ENCODE results near the gene LRRC47. TPM values are rescaled to one million over a fixed set of nuclear protein-coding genes. Genes with fewer than 3 reads are reported as not detected.

LRRC47 gene
- total and polyA plus RNA-seq, 2 of the 13 experiments (the other 11 are each of a cell fraction or from before 2014, with no cell fraction given) = 18.3 to 52.5 TPM

DNA sequence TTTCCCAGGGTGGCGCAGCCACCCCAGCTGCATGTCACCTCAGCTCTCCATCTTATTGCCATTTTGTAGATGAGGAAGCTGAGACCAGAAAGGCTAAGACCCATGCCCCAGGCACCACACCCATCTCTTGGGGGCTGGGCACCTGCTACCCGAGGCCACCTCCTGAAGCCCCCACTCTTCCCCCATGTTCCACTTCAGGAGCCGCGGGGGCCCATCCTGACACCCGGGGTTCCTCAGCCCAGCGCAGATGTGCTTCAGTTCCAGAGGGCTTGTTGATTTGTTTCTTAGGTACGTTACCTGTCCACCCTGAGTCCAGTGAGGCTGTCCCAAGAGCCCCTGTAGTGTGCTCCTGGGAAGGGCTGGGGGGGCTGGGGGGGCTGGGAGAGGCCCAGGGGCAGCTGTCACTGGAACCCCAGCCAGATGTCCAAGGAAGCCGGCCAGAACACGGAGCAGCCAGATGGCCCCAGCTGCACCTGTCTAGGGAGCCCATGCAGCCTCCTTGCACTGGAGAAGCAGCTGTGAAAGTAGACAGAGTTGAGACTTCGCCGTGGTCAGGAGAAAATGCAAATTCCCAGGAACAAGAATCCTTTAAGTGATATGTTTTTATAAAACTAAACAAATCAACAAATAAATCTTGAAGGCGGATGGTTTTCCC, 61.1 kb downstream of the LRRC47 start (continued):
- TF ChIP-seq, protein P1, sequence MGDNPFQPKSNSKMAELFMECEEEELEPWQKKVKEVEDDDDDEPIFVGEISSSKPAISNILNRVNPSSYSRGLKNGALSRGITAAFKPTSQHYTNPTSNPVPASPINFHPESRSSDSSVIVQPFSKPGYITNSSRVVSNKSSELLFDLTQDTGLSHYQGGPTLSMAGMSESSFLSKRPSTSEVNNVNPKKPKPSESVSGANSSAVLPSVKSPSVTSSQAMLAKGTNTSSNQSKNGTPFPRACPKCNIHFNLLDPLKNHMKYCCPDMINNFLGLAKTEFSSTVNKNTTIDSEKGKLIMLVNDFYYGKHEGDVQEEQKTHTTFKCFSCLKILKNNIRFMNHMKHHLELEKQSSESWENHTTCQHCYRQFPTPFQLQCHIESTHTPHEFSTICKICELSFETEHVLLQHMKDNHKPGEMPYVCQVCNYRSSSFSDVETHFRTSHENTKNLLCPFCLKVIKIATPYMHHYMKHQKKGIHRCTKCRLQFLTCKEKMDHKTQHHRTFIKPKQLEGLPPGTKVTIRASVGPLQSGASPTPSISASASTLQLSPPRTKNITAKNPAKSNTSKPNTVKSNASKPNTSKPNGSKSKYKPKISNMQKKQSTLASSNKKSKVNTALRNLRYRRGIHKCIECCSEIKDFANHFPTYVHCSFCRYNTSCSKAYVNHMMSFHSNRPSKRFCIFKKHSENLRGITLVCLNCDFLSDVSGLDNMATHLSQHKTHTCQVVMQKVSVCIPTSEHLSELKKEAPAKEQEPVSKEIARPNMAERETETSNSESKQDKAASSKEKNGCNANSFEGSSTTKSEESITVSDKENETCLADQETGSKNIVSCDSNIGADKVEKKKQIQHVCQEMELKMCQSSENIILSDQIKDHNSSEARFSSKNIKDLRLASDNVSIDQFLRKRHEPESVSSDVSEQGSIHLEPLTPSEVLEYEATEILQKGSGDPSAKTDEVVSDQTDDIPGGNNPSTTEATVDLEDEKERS (CRISPR knock-in tag; IDR thresholded peaks at IDR 0.05) = no peak
- TF ChIP-seq WIZ (CRISPR knock-in tag; IDR thresholded peaks at IDR 0.05) = no peak
- TF ChIP-seq ZNF224 (CRISPR knock-in tag; IDR thresholded peaks at IDR 0.05) = no peak
- TF ChIP-seq NR2F1 (CRISPR knock-in tag; IDR thresholded peaks at IDR 0.05) = no peak
- TF ChIP-seq ZNF619 (CRISPR knock-in tag; IDR thresholded peaks at IDR 0.05) = no peak
- TF ChIP-seq ZNF260 (CRISPR knock-in tag; IDR thresholded peaks at IDR 0.05; ENCODE audit: borderline replicate concordance, low read depth) = no peak
- no peak for TF ChIP-seq HIVEP1 (CRISPR knock-in tag; IDR thresholded peaks at IDR 0.05)
- TF ChIP-seq GTF3A (CRISPR knock-in tag; conservative IDR thresholded peaks at IDR 0.05) = no peak
- TF ChIP-seq ZNF362 (CRISPR knock-in tag; IDR thresholded peaks at IDR 0.05; ENCODE audit: borderline replicate concordance) = no peak
- TF ChIP-seq, protein P2, sequence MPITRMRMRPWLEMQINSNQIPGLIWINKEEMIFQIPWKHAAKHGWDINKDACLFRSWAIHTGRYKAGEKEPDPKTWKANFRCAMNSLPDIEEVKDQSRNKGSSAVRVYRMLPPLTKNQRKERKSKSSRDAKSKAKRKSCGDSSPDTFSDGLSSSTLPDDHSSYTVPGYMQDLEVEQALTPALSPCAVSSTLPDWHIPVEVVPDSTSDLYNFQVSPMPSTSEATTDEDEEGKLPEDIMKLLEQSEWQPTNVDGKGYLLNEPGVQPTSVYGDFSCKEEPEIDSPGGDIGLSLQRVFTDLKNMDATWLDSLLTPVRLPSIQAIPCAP (CRISPR knock-in tag; IDR thresholded peaks at IDR 0.05; ENCODE audit: low read depth) = no peak
- TF ChIP-seq HOXD1 (CRISPR knock-in tag; IDR thresholded peaks at IDR 0.05) = no peak
- TF ChIP-seq CC2D1A (CRISPR knock-in tag; IDR thresholded peaks at IDR 0.05) = no peak
